Adrenal gland (tissue), 5 donors: ENCODE measurements around the gene OAF.

ENCODE experiments used
- POLR2A ChIP-seq, 2 donors: fragments of 450-650 bp; IDR thresholded peaks; one replicate each; pipeline ENCODE4 v1.6.1; 2017; ENCODE audit warnings: antibody characterized with exemption in 2 of 2, mild to moderate bottlenecking in 2 of 2, moderate library complexity in 1 of 2
- TF ChIP-seq, protein P1 (sequence below), 6 experiments: fragments of 450-650 bp in 4 of 6; fragments of 200-600 bp in 2 of 6; sonication (generic) in 1 of 6; IDR thresholded peaks; 1 replicate in 5 of 6; 2 replicates in 1 of 6; pipeline versions ENCODE4 v1.5.1 to v1.8.0; 2016 to 2021; ENCODE audit warnings: antibody characterized with exemption in 6 of 6, mild to moderate bottlenecking in 2 of 6, moderate library complexity in 1 of 6
- donor health status: DM: no; HTN: no; CAD: no.

DNA sequence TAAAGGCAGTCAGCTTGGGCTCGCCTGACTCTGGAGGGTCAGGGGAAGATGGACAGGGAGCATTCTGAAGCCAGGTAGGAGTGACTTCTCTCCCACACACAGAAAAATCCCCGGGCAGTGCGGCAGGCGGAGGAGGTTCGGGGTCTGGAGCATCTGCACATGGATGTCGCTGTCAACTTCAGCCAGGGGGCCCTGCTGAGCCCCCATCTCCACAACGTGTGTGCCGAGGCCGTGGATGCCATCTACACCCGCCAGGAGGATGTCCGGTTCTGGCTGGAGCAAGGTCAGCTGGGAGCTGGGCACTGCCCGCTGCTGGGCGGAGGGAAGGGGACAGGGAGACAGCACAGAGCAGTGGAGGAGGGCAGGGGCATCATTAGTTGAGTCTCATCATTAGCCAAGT, 15.9 kb downstream of the OAF start:
- TF ChIP-seq, protein P1, sequence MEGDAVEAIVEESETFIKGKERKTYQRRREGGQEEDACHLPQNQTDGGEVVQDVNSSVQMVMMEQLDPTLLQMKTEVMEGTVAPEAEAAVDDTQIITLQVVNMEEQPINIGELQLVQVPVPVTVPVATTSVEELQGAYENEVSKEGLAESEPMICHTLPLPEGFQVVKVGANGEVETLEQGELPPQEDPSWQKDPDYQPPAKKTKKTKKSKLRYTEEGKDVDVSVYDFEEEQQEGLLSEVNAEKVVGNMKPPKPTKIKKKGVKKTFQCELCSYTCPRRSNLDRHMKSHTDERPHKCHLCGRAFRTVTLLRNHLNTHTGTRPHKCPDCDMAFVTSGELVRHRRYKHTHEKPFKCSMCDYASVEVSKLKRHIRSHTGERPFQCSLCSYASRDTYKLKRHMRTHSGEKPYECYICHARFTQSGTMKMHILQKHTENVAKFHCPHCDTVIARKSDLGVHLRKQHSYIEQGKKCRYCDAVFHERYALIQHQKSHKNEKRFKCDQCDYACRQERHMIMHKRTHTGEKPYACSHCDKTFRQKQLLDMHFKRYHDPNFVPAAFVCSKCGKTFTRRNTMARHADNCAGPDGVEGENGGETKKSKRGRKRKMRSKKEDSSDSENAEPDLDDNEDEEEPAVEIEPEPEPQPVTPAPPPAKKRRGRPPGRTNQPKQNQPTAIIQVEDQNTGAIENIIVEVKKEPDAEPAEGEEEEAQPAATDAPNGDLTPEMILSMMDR (IDR thresholded peaks at IDR 0.05) = no peak
- no peak for TF ChIP-seq POLR2A (IDR thresholded peaks at IDR 0.05)
